ENCODE data around the gene TMEM243. TPM values are rescaled to one million over a fixed set of nuclear protein-coding genes. Genes with fewer than 3 reads are reported as not detected.

TMEM243 gene
- total RNA-seq, 1 experiment from 2014 or later: 23.5 TPM

- Histone ChIP-seq H2BK12ac (ENCODE audit: insufficient read length, low read depth, low read length) (no peak overlapping the region), H2BK120ac (ENCODE audit: low read depth, low read length, poor library complexity, severe bottlenecking) (no peak overlapping the region), H4K20me1 (ENCODE audit: control insufficient read depth, insufficient read depth, insufficient read length) (no peaks in the 10 kb centered on the region), H3K23ac (ENCODE audit: insufficient read length, low read depth, low read length) (no peak overlapping the region), H2BK5ac (ENCODE audit: insufficient read length, low read length) (no peak overlapping the region), H2BK20ac (ENCODE audit: low read depth, low read length, poor library complexity, severe bottlenecking) (no peak overlapping the region), H3K4ac (ENCODE audit: low read depth, low read length) (no peak overlapping the region), H4K5ac (ENCODE audit: insufficient read length, low read depth, low read length) (no peak overlapping the region), H2BK15ac (ENCODE audit: low read depth, low read length) (no peak overlapping the region), H3K14ac (ENCODE audit: insufficient read depth, low read length) (no peak overlapping the region), H2AFZ (ENCODE audit: low read length) (no peak overlapping the region), H3K4me2 (ENCODE audit: insufficient read depth, insufficient read length, low read length) (no peak overlapping the region), H3K79me2 (ENCODE audit: insufficient read depth, low read length) (peaks cover 6% of the 10 kb centered on the region; the same call in 1 of the 2 replicates), H3K18ac (ENCODE audit: insufficient read length, low read depth, low read length) (no peak overlapping the region), H3K9ac (ENCODE audit: extremely low read depth, insufficient read length, low read length) (no peak overlapping the region), H3K4me1 (ENCODE audit: insufficient read depth, low read length) (no peaks in the 10 kb centered on the region), H4K8ac (replicated peaks; ENCODE audit: insufficient read length, low read depth, low read length) (no peak overlapping the region), H3K56ac (ENCODE audit: insufficient read length, low read depth, low read length) (no peak overlapping the region), H3K27ac (ENCODE audit: insufficient read length, low read depth, low read length) (no peak overlapping the region), H3K27me3 (ENCODE audit: insufficient read depth, low read length) (no peaks in the 10 kb centered on the region), H2AK5ac (ENCODE audit: insufficient read length, low read length) (no peak overlapping the region), H4K91ac (ENCODE audit: insufficient read length, low read depth, low read length) (no peak overlapping the region), H3K9me3 (ENCODE audit: control insufficient read depth, low read depth, low read length) (no peaks in the 10 kb centered on the region), H3K79me1 (ENCODE audit: insufficient read depth, low read depth, low read length, poor library complexity, severe bottlenecking) (no peaks in the 10 kb centered on the region), H3K23me2 (ENCODE audit: insufficient read length, low read depth, low read length, poor library complexity, severe bottlenecking) (peaks cover 3% of the 10 kb centered on the region), H3T11ph (ENCODE audit: low read length) (no peak overlapping the region)
- peak; percentile 73 for TF ChIP-seq CTCF (conservative IDR thresholded peaks at IDR 0.05)
- no peak overlapping the region for H3K4me3 Mint-ChIP-seq
- H3K36me3 Mint-ChIP-seq (ENCODE audit: insufficient read depth in 1 of 3, low read depth in 3 of 3): peaks cover 0 to 6% (median 6%) of the 10 kb centered on the region in 3 experiments; a peak in 4 of 7 replicates
- peaks cover 0 to 4% of the 10 kb centered on the region in 2 experiments; a peak in 1 of 5 replicates for H3K9me3 Mint-ChIP-seq
- no peaks in the 10 kb centered on the region for H3K27me3 Mint-ChIP-seq (ENCODE audit: low read depth)
- H3K4me1 Mint-ChIP-seq: peaks cover 6 to 7% of the 10 kb centered on the region in 2 experiments; a peak in 3 of 4 replicates
- H3K27ac Mint-ChIP-seq: no peak overlapping the region
- no peak for DNase-seq
- no CpG with 5 or more reads among the region's 1 CpG for WGBS (ENCODE audit: extremely low coverage, insufficient read length, low lambda C conversion rate)
Observed at GRCh38 chr7:87148332-87148955, 71.1 kb downstream of the TMEM243 start.
